RWPE1 (cell line): ENCODE results near the gene MRAS.
"Not testable (repeated sequence)": the region's sequence is repeated elsewhere in the genome, so short reads cannot be mapped to it uniquely, and the experiment has no call there.

ENCODE experiments used
- CTCF ChIA-PET: fragments of 350-600 bp; sonication (Branson Sonifier 250); formaldehyde crosslinking; extraction: SDS; loops from one replicate; lab custom pipeline; 2021; lab: Yijun Ruan, JAX
- POLR2A ChIA-PET: fragments of 400-600 bp; formaldehyde crosslinking; extraction: SDS; loops from one replicate; lab custom pipeline; 2020; ENCODE audit warnings: antibody characterized with exemption; ENCODE audit not compliant: low non-redundant PET; lab: Yijun Ruan, JAX
- DNase-seq: peaks from one replicate; pipeline ENCODE4 v3.0.0; 2012; ENCODE audit warnings: low spot score
- H3K27ac ChIP-seq: fragments of 450-650 bp; 2 replicates; pipeline ENCODE4 v1.5.1; 2017
- TF ChIP-seq, protein P1 (sequence below): fragments of 450-650 bp; conservative IDR thresholded peaks from 2 replicates; pipeline ENCODE4 v1.5.1; 2017; ENCODE audit warnings: low read depth, mild to moderate bottlenecking

Gene MRAS

GRCh38 chr3:138407236-138407907, 59.0 kb downstream of the MRAS start:
- CTCF ChIA-PET, result no interaction called here
- no peak overlapping the region for H3K27ac ChIP-seq
- TF ChIP-seq, protein P1, sequence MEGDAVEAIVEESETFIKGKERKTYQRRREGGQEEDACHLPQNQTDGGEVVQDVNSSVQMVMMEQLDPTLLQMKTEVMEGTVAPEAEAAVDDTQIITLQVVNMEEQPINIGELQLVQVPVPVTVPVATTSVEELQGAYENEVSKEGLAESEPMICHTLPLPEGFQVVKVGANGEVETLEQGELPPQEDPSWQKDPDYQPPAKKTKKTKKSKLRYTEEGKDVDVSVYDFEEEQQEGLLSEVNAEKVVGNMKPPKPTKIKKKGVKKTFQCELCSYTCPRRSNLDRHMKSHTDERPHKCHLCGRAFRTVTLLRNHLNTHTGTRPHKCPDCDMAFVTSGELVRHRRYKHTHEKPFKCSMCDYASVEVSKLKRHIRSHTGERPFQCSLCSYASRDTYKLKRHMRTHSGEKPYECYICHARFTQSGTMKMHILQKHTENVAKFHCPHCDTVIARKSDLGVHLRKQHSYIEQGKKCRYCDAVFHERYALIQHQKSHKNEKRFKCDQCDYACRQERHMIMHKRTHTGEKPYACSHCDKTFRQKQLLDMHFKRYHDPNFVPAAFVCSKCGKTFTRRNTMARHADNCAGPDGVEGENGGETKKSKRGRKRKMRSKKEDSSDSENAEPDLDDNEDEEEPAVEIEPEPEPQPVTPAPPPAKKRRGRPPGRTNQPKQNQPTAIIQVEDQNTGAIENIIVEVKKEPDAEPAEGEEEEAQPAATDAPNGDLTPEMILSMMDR, result no peak
- POLR2A ChIA-PET, result no interaction called here
- DNase-seq, result no peak

DNA sequence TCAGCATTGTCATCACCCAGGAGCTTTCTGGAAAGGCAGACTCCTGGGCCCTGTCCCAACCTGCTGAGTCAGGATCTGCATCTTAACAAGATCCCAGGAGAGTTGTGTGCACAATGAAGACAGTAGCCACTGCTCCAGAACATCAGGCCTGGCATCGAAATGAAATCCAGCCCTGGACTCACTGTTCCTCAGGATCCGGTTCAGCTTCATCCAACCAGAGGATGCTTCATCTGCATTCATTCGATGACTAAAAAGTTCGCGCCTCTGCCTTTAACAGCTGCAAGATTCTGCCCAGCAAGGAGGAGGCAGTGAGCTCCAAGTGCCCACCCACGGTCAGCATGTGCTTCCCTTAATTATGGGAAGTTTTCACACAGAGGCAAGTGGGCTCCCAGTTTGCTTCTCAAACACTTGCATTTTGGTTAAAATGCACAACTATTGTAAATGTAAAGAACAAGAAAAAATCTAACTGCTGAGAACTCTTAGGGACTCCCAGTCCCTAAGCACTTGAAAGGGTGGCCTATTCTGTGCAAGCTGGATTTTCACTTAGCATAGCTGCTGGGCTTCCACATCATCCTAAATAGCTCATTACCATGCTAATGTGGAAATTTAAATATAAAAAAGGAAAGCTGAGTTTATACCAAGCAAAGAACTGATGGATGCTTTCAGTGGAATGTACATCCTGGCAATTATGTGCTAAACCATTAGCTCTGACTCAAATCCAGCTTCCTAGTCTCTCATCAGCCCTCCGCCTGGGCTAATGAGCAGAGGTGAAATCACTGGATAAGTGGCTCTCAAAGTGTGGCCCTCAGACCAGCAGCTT, 60.6 kb downstream of the MRAS start:
- POLR2A ChIA-PET, result no interaction called here
- TF ChIP-seq, protein P1, result no peak
- CTCF ChIA-PET, result interaction anchor here (0.7 kb wide), 1 partner anchor 512 kb away, joined by 3 read pairs; no protein-coding TSS in a partner anchor
- no peak for DNase-seq
- no peak overlapping the region for H3K27ac ChIP-seq

DNA sequence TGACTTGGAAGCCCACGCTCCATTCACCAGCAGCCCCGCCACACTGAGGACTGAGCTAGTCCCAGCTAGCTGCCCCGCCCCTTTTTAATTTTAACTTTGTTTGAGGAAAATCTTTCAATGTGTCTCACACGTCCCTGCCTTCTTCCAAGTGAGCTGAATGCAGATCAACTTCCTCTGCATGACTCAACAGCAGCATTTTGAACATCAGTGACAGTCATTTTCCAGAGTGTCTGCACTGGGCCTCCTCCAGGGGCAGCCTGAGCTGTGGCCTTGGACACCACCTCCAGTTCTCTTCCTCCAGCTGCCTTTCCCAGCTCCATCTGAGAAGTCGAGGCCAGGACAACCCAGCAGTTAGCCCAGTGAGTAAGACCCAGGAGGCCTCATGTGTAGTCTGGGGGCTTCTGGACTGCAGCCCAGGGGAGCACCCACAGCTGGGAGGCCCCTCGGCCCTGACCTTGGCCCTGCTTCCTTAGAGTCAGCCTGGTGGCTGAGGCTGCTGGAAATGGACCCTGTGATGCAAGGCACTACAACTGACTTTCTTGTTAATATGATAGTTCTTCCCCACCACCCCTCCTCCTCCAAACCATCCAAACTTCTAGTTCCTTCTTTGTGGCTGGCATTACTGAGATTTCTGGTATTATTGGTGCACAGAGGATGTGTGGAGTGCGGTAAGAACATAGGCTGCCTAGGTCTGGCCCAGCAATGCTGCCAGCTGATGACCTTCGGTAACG, 64.6 kb downstream of the MRAS start:
- H3K27ac ChIP-seq, result no peak overlapping the region
- ChIA-PET POLR2A (no interaction called here), CTCF (interaction anchor here (0.7 kb wide), 1 partner anchor 503 kb away, joined by 4 read pairs; no protein-coding TSS in a partner anchor)
- no peak for DNase-seq
- TF ChIP-seq, protein P1, result no peak

- H3K27ac ChIP-seq, POLR2A ChIA-PET, DNase-seq: not testable (repeated sequence)
- CTCF ChIA-PET, result interaction anchor here (1.1 kb wide), 1 partner anchor 11 kb away, joined by 3 read pairs; no protein-coding TSS in a partner anchor
These were observed 67.9 kb downstream of the MRAS start for GRCh38 chr3:138416236-138416635.

DNA sequence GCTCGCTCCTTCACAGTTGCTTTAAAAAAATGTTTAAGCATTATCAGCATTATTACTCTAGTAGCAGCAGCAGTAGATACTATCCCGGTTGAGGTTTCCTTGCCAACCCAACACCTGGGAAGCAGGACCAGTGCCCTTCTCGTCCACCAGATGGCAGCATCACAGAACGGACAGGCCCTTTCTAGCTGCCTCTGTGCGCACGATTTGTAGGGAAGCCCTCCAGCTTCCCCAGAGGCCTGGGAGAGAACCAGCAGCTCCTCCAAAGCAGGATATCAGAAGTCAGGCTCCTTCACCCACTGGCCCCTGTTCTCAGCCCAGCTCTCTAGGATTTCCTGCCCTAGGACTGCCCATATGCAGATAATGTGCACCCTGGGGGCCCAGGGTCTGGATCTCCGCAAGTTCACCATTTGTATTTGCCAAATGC, 69.2 kb downstream of the MRAS start:
- peak; percentile 80 for DNase-seq
- TF ChIP-seq, protein P1, result peak; percentile 91
- H3K27ac ChIP-seq, result no peak overlapping the region
- ChIA-PET POLR2A (no interaction called here), CTCF (interaction anchor here (0.5 to 2.0 kb wide), 19 partner anchors 9 to 563 kb away, joined by 3 to 11 read pairs (median 3); partner anchors contain the start of gene ESYT3)

DNA sequence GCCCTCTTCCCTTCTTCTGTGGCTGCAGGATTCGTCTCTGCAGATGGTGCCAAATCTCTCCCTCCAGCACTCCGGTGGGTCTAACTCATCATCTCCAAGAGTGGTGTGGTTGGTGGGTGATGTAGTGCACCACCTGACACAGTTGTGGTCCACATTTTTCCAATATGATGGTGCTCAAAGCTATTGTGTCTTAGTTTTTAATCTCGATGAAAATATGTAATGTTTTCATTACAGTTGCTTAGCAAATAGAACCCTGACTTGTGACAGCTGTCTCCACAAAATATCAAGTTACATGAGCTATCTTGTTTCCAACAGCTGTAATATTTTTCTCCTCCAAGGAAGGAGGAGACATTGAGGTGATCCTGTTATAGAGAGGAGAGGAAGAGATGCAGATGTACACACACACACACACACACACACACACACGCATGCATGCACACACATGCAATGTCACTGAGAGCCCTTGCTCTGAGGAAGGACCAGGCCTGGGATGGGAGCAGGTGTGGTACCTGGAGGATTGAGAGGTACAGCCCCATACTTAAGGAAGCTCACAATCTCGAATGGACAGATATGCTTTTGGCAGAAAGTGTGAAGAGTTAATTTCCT, 70.3 kb downstream of the MRAS start:
- DNase-seq, result no peak
- ChIA-PET POLR2A (no interaction called here), CTCF (interaction anchor here (0.5 to 2.0 kb wide), 3 partner anchors 24 to 505 kb away, joined by 3 to 11 read pairs (median 4); no protein-coding TSS in a partner anchor)
- TF ChIP-seq, protein P1, result no peak
- H3K27ac ChIP-seq, result no peak overlapping the region
